ENCODE results near the gene CARNS1. TPM values are rescaled to one million over a fixed set of nuclear protein-coding genes. Genes with fewer than 3 reads are reported as not detected.

The CARNS1 gene
- total RNA-seq, 1 experiment from 2014 or later: 0.13 TPM

DNA sequence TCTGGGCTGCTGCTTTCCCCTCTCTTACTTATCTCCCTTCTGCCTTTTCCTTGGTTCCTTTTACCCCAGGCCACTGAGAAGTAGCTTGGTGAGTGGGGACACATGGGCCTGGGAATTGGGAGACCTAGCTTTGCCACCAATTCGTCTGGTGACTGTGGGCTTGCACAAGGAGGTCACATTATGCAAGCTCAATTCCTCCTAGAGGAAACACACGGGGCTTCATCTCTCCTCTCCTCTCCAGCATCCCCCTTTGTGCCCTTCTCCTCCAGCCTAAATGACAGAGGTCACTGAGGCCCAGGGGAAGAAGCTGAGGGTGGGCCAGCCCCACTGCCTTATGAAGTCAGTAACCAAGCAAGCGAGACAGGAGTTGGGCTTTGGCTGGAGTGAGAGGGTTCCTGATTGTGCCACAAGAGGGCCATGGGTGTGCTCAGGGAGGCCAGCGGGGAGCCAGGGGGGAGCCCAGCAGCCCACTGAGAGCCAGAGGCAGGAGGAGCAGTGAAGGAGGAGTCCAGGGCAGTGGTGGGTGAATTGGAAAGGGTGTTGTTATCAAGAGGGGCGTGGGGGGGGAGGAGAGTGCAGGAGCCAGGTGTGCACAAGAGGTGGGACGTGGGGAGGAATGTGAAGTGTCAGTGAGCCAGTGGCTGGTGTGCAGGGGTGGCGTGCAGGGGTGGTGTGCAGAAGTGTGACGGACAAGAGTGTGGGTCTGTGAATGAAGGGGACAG lies 44.1 kb upstream of the CARNS1 start:
- POLR2A ChIA-PET (ENCODE audit: low non-redundant PET): interaction anchor here (0.5 kb wide), 1 partner anchor 40 kb away, joined by 3 read pairs; no protein-coding TSS in a partner anchor
- CTCF ChIA-PET: interaction anchor here (0.6 to 1.9 kb wide), 3 partner anchors 11 to 20 kb away, joined by 3 to 7 read pairs (median 7); no protein-coding TSS in a partner anchor
- Histone ChIP-seq H3K9me3 (ENCODE audit: low read depth, low read length, poor library complexity, severe bottlenecking) (no peaks in the 10 kb centered on the region), H3K27ac (ENCODE audit: low read depth, low read length, poor library complexity, severe bottlenecking) (no peak overlapping the region), H3K4me1 (ENCODE audit: insufficient read depth, low read length, poor library complexity, severe bottlenecking) (peaks cover 49% of the 10 kb centered on the region), H3K27me3 (replicated peaks; ENCODE audit: insufficient read depth, low read depth, low read length, poor library complexity) (no peaks in the 10 kb centered on the region), H3K4me3 (ENCODE audit: low read depth, low read length, poor library complexity, severe bottlenecking) (no peak overlapping the region), H3K36me3 (ENCODE audit: insufficient read depth, low read length, poor library complexity, severe bottlenecking) (no peaks in the 10 kb centered on the region)
- intact Hi-C loops (cut with micrococcal nuclease; ENCODE audit: unreplicated experiment): no loop called here
- peak; percentile 63 for DNase-seq (ENCODE audit: low spot score)
- TF ChIP-seq, protein P1, sequence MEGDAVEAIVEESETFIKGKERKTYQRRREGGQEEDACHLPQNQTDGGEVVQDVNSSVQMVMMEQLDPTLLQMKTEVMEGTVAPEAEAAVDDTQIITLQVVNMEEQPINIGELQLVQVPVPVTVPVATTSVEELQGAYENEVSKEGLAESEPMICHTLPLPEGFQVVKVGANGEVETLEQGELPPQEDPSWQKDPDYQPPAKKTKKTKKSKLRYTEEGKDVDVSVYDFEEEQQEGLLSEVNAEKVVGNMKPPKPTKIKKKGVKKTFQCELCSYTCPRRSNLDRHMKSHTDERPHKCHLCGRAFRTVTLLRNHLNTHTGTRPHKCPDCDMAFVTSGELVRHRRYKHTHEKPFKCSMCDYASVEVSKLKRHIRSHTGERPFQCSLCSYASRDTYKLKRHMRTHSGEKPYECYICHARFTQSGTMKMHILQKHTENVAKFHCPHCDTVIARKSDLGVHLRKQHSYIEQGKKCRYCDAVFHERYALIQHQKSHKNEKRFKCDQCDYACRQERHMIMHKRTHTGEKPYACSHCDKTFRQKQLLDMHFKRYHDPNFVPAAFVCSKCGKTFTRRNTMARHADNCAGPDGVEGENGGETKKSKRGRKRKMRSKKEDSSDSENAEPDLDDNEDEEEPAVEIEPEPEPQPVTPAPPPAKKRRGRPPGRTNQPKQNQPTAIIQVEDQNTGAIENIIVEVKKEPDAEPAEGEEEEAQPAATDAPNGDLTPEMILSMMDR (conservative IDR thresholded peaks at IDR 0.05; ENCODE audit: low read depth, low read length): peak; percentile 52
- TF ChIP-seq EZH2 (IDR thresholded peaks at IDR 0.05; ENCODE audit: borderline replicate concordance, low read depth, low read length, poor library complexity, severe bottlenecking): no peak
- BruUV-seq (replicated peaks): no TSS peak

DNA sequence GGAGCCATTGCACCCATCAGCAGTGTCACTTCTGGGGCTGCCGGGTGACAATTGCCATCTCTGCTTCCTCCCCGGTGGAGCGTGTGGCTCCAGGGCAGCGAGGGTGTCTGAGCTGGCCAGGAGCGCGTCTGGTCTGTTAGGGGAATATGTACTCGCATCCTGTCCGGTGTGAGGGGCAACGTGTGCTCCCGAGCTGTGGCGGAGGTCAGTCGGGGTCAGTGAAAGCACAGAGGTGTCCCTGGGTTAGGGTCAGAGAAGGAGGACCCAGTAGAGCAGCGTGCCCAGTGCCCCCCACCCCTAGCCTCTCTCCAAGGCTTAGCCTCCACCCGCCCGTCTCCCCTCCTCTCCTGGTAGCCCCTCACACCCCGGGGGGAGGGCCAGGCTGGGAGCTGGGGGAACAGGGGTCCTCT lies 43.6 kb upstream of the CARNS1 start:
- Histone ChIP-seq H3K9me3 (ENCODE audit: low read depth, low read length, poor library complexity, severe bottlenecking) (no peaks in the 10 kb centered on the region), H3K27ac (ENCODE audit: low read depth, low read length, poor library complexity, severe bottlenecking) (no peak overlapping the region), H3K4me3 (ENCODE audit: low read depth, low read length, poor library complexity, severe bottlenecking) (peak overlapping the region; percentile 74), H3K36me3 (ENCODE audit: insufficient read depth, low read length, poor library complexity, severe bottlenecking) (no peaks in the 10 kb centered on the region), H3K27me3 (replicated peaks; ENCODE audit: insufficient read depth, low read depth, low read length, poor library complexity) (no peaks in the 10 kb centered on the region), H3K4me1 (ENCODE audit: insufficient read depth, low read length, poor library complexity, severe bottlenecking) (peaks cover 43% of the 10 kb centered on the region)
- TF ChIP-seq, protein P1 (conservative IDR thresholded peaks at IDR 0.05; ENCODE audit: low read depth, low read length): no peak
- TF ChIP-seq EZH2 (IDR thresholded peaks at IDR 0.05; ENCODE audit: borderline replicate concordance, low read depth, low read length, poor library complexity, severe bottlenecking): no peak
- no TSS peak for BruUV-seq (replicated peaks)
- POLR2A ChIA-PET (ENCODE audit: low non-redundant PET): no interaction called here
- no peak for DNase-seq (ENCODE audit: low spot score)
- CTCF ChIA-PET: interaction anchor here (0.7 kb wide), 1 partner anchor 1405 kb away, joined by 3 read pairs; no protein-coding TSS in a partner anchor
- intact Hi-C loops (cut with micrococcal nuclease; ENCODE audit: unreplicated experiment): no loop called here

DNA sequence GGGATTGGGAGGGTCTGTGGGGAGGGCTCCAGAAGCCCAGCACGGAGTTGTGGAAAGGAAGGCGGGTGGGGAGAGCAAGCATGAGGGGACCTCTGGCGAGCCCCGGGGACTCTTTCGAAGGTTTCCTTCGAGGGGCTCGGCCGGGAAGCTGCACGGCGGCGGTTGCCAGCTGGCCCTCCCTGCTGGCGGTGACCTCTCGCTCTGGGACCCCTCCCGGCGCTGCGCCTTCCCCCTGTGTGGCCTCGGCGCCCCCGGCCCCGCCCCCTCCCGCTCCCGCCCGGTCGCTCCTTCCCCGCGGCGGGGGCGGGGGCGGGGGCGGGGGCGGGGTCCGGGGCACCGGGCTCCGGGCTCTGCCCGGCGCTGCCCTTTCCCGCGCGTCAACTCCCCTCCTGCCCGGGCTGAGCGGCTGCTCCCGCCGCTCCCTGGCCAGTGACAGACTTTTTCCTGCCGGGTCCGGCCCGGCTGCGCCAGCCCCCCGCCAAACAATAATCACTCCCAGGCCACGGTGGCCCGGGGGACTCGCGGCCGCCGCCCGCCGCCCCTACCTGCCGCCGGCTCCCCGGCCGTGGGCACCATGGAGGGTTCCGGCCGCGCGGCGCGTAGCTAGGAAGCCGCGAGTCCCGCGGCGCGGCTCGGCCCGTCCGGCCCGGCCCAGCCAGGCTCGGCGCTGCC lies 43.0 kb upstream of the CARNS1 start:
- intact Hi-C loops (cut with micrococcal nuclease; ENCODE audit: unreplicated experiment): no loop called here
- no peak for DNase-seq (ENCODE audit: low spot score)
- no peaks in the 10 kb centered on the region for H3K9me3 ChIP-seq (ENCODE audit: low read depth, low read length, poor library complexity, severe bottlenecking)
- H3K27ac ChIP-seq (ENCODE audit: low read depth, low read length, poor library complexity, severe bottlenecking): peak overlapping the region; percentile 67
- CTCF ChIA-PET: interaction anchor here (0.7 kb wide), 1 partner anchor 1404 kb away, joined by 3 read pairs; no protein-coding TSS in a partner anchor
- TF ChIP-seq, protein P1 (conservative IDR thresholded peaks at IDR 0.05; ENCODE audit: low read depth, low read length): no peak
- TF ChIP-seq EZH2 (IDR thresholded peaks at IDR 0.05; ENCODE audit: borderline replicate concordance, low read depth, low read length, poor library complexity, severe bottlenecking): no peak
- no peaks in the 10 kb centered on the region for H3K36me3 ChIP-seq (ENCODE audit: insufficient read depth, low read length, poor library complexity, severe bottlenecking)
- H3K4me3 ChIP-seq (ENCODE audit: low read depth, low read length, poor library complexity, severe bottlenecking): peak overlapping the region; percentile 74
- no peaks in the 10 kb centered on the region for H3K27me3 ChIP-seq (replicated peaks; ENCODE audit: insufficient read depth, low read depth, low read length, poor library complexity)
- no TSS peak for BruUV-seq (replicated peaks)
- H3K4me1 ChIP-seq (ENCODE audit: insufficient read depth, low read length, poor library complexity, severe bottlenecking): peaks cover 38% of the 10 kb centered on the region
- POLR2A ChIA-PET (ENCODE audit: low non-redundant PET): interaction anchor here (0.6 kb wide), 1 partner anchor 12 kb away, joined by 3 read pairs; no protein-coding TSS in a partner anchor

All from A673 (cell line).